Caco-2 (cell line): ENCODE measurements around the gene NUDT16L1. TPM values are rescaled to one million over a fixed set of nuclear protein-coding genes. Genes with fewer than 3 reads are reported as not detected.

Experiments
- BruUV-seq: library from RNA; stranded (reverse); fragments of 400-500 nt; replicated peaks from 2 replicates; lab custom pipeline; 2021; lab: Mats Ljungman, UMichigan
- CTCF ChIA-PET: fragments of 300-600 bp; sonication (Branson Sonifier 250); formaldehyde crosslinking; loops from one replicate; lab custom pipeline; 2022; ENCODE audit warnings: antibody characterized with exemption; lab: Charles Lee
- POLR2A ChIA-PET: fragments of 300-600 bp; sonication (Branson Sonifier 250); formaldehyde crosslinking; loops from one replicate; lab custom pipeline; 2022; ENCODE audit warnings: antibody characterized with exemption; lab: Charles Lee
- DNase-seq, 2 experiments: peaks; one replicate each; pipeline versions ENCODE4 v3.0.0 to v3.0.0-alpha.2; 2020 to 2022
- H3K27me3 ChIP-seq: replicated peaks from 2 replicates; pipeline ENCODE4 v1.6.0; 2011; ENCODE audit warnings: low read length; ENCODE audit not compliant: control insufficient read depth, insufficient read depth
- H3K36me3 ChIP-seq: 2 replicates; pipeline ENCODE4 v1.5.1; 2011; ENCODE audit warnings: low read length; ENCODE audit not compliant: control insufficient read depth, insufficient read depth
- H3K4me1 ChIP-seq: fragments of 250-450 bp; sonication (Bioruptor Pico); 2 replicates; pipeline ENCODE4 v1.5.1; 2020; ENCODE audit warnings: mild to moderate bottlenecking
- H3K4me3 ChIP-seq: 2 replicates; pipeline ENCODE4 v1.5.1; 2011; ENCODE audit warnings: low read depth, mild to moderate bottlenecking, control low read depth, low read length
- H3K9me3 ChIP-seq: fragments of 250-450 bp; sonication (Bioruptor Pico); 2 replicates; pipeline ENCODE4 v1.5.1; 2020; ENCODE audit warnings: mild to moderate bottlenecking, moderate library complexity
- H3K27ac Mint-ChIP-seq: one replicate; pipeline ENCODE4 v1.8.0; 2022; ENCODE audit warnings: mixed read lengths; ENCODE audit not compliant: unreplicated experiment
- H3K27me3 Mint-ChIP-seq: one replicate; pipeline ENCODE4 v1.8.0; 2022; ENCODE audit warnings: mixed read lengths; ENCODE audit not compliant: insufficient read depth, unreplicated experiment
- H3K36me3 Mint-ChIP-seq: one replicate; pipeline ENCODE4 v1.8.0; 2022; ENCODE audit warnings: mild to moderate bottlenecking, mixed read lengths; ENCODE audit not compliant: insufficient read depth, unreplicated experiment
- H3K4me1 Mint-ChIP-seq: one replicate; pipeline ENCODE4 v1.8.0; 2022; ENCODE audit warnings: low read depth, mixed read lengths; ENCODE audit not compliant: unreplicated experiment
- H3K4me3 Mint-ChIP-seq: one replicate; pipeline ENCODE4 v1.8.0; 2022; ENCODE audit warnings: mild to moderate bottlenecking, moderate library complexity, mixed read lengths; ENCODE audit not compliant: unreplicated experiment
- H3K9me3 Mint-ChIP-seq: one replicate; pipeline ENCODE4 v1.8.0; 2022; ENCODE audit warnings: mixed read lengths; ENCODE audit not compliant: unreplicated experiment
- CTCF ChIP-seq, 2 experiments: fragments of 200-600 bp in 1 of 2; IDR thresholded peaks; 1 replicate in 1 of 2; 2 replicates in 1 of 2; pipeline versions ENCODE4 v1.5.1 to v1.8.0; 2011 to 2022; ENCODE audit warnings: antibody characterized with exemption in 1 of 2, control low read depth in 1 of 2, inconsistent platforms in 1 of 2, low read depth in 1 of 2, low read length in 1 of 2, mild to moderate bottlenecking in 1 of 2, moderate library complexity in 1 of 2; ENCODE audit not compliant: insufficient read depth in 1 of 2, severe bottlenecking in 1 of 2, unreplicated experiment in 1 of 2
- intact Hi-C: fragments of 100-400 bp; cut with micrococcal nuclease; formaldehyde crosslinking; loops from one replicate; pipeline ENCODE4 v1.10.0; 2022; ENCODE audit not compliant: unreplicated experiment
- total RNA-seq: library from RNA; stranded (reverse); gene quantifications from 2 replicates; pipeline ENCODE4 v1.2.3, GENCODE V29; 2022

The NUDT16L1 gene
- total RNA-seq, 1 experiment from 2014 or later: 31.3 TPM

- intact Hi-C loops: no loop called here
- ChIA-PET CTCF (no interaction called here), POLR2A (no interaction called here)
- Mint-ChIP-seq H3K9me3 (no peaks in the 10 kb centered on the region), H3K27me3 (no peaks in the 10 kb centered on the region), H3K36me3 (peaks cover 32% of the 10 kb centered on the region), H3K27ac (no peak overlapping the region), H3K4me1 (no peaks in the 10 kb centered on the region), H3K4me3 (no peak overlapping the region)
- Histone ChIP-seq H3K4me1 (no peaks in the 10 kb centered on the region), H3K4me3 (no peak overlapping the region), H3K9me3 (no peaks in the 10 kb centered on the region), H3K27me3 (no peaks in the 10 kb centered on the region), H3K36me3 (no peaks in the 10 kb centered on the region; the same call in 1 of the 2 replicates)
- no peak for TF ChIP-seq CTCF (IDR thresholded peaks at IDR 0.05; ENCODE audit: insufficient read depth in 1 of 2, low read depth in 1 of 2, low read length in 1 of 2, severe bottlenecking in 1 of 2, unreplicated experiment in 1 of 2)
- BruUV-seq: no TSS peak
- no peak for DNase-seq
Observed at GRCh38 chr16:4709481-4709880, 16.1 kb downstream of the NUDT16L1 start.

- no peaks in the 10 kb centered on the region for H3K27me3 ChIP-seq
- intact Hi-C loops: no loop called here
- no TSS peak for BruUV-seq
- H3K9me3 ChIP-seq: no peaks in the 10 kb centered on the region
- TF ChIP-seq CTCF (IDR thresholded peaks at IDR 0.05; ENCODE audit: insufficient read depth in 1 of 2, low read depth in 1 of 2, low read length in 1 of 2, severe bottlenecking in 1 of 2, unreplicated experiment in 1 of 2): no peak
- H3K4me1 ChIP-seq: no peaks in the 10 kb centered on the region
- H3K4me3 ChIP-seq: no peak overlapping the region
- no peaks in the 10 kb centered on the region for H3K9me3 Mint-ChIP-seq
- H3K36me3 ChIP-seq: no peaks in the 10 kb centered on the region
- CTCF ChIA-PET: no interaction called here
- H3K27me3 Mint-ChIP-seq: no peaks in the 10 kb centered on the region
- H3K4me1 Mint-ChIP-seq: no peaks in the 10 kb centered on the region
- H3K27ac Mint-ChIP-seq: no peak overlapping the region
- POLR2A ChIA-PET: no interaction called here
- H3K4me3 Mint-ChIP-seq: no peak overlapping the region
- DNase-seq: no peak
- H3K36me3 Mint-ChIP-seq: peaks cover 19% of the 10 kb centered on the region
Observed at GRCh38 chr16:4713663-4714501, 20.5 kb downstream of the NUDT16L1 start.

GRCh38 chr16:4714996-4715395 lies 21.6 kb downstream of the NUDT16L1 start:
- Mint-ChIP-seq H3K4me3 (no peak overlapping the region), H3K27ac (no peak overlapping the region), H3K9me3 (no peaks in the 10 kb centered on the region), H3K4me1 (no peaks in the 10 kb centered on the region), H3K36me3 (peaks cover 19% of the 10 kb centered on the region), H3K27me3 (no peaks in the 10 kb centered on the region)
- POLR2A ChIA-PET: no interaction called here
- no peaks in the 10 kb centered on the region for H3K9me3 ChIP-seq
- H3K4me3 ChIP-seq: no peak overlapping the region
- H3K27me3 ChIP-seq: no peaks in the 10 kb centered on the region
- DNase-seq: no peak
- BruUV-seq: no TSS peak
- intact Hi-C loops: no loop called here
- CTCF ChIA-PET: no interaction called here
- H3K4me1 ChIP-seq: no peaks in the 10 kb centered on the region
- no peak for TF ChIP-seq CTCF (IDR thresholded peaks at IDR 0.05; ENCODE audit: insufficient read depth in 1 of 2, low read depth in 1 of 2, low read length in 1 of 2, severe bottlenecking in 1 of 2, unreplicated experiment in 1 of 2)
- H3K36me3 ChIP-seq: no peaks in the 10 kb centered on the region
